ENCODE results near the gene GUCA2B. TPM values are rescaled to one million over a fixed set of nuclear protein-coding genes. Genes with fewer than 3 reads are reported as not detected.

GUCA2B gene
- total RNA-seq, 1 donor from 2014 or later, result not detected

DNA sequence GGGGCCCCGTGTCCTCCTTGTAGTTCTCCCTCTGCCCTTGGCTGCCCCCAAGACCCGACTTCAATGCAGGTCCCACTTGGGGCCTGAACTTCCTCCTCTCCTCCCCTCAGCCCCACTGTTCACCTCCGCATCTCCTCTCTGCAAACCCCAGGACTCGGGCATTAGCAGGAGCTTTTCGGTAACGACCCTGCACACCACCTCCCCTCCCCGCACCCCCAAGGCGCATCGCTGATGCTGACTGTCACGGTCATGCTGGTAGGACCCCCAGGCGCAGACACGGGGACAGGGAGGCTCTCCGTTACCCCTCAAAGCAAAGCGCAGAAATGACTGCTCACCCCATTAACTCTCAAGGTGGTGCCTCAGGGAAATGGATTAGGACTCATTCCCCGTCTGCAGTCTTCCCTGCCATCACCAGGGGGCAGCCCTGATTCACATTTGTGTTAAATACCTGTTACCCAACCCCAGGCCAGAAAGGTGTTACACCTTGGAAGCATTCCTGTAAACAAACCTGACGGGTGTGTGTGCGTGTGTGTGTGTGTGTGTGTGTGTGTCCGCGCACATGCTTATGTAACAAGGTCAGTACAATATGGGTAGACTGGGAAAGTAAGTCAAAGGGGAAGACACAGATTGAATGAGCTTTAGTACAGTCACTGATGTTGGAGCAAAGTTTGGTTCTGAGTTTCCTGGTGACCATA lies 6.4 kb upstream of the GUCA2B start:
- intact Hi-C loops (cut with DNase I), result no loop called here

DNA sequence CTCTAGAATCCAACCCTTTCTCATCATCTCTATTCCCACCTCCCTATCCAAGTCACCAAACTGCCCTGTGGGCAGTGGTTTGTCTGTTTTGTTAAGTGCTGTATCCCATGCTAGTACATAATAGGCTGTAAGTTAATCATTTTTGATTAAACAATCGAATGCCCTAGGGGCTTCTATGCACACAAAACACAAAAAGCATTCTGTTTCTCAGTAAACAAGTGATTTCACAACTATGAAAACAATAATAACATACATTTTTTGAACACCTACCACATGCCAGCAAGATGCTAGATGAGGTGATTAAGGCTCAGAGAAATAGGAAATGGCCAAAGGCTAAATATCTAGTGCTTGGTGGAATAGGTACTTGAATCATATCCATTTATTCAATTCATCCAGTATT lies 5.0 kb upstream of the GUCA2B start:
- Histone ChIP-seq H3K36me3 (no peaks in the 10 kb centered on the region), H3K4me3 (no peak overlapping the region), H3K4me1 (peaks cover 7% of the 10 kb centered on the region), H3K9me3 (no peaks in the 10 kb centered on the region), H3K27me3 (no peaks in the 10 kb centered on the region), H3K27ac (no peak overlapping the region)
- intact Hi-C loops (cut with DNase I), result no loop called here
- DNase-seq (ENCODE audit: extremely low spot score in 2 of 2), result no peak
- no peak for TF ChIP-seq POLR2AphosphoS5 (IDR thresholded peaks at IDR 0.05; ENCODE audit: insufficient read depth in 1 of 2, low read depth in 1 of 2)
- TF ChIP-seq, protein P1, sequence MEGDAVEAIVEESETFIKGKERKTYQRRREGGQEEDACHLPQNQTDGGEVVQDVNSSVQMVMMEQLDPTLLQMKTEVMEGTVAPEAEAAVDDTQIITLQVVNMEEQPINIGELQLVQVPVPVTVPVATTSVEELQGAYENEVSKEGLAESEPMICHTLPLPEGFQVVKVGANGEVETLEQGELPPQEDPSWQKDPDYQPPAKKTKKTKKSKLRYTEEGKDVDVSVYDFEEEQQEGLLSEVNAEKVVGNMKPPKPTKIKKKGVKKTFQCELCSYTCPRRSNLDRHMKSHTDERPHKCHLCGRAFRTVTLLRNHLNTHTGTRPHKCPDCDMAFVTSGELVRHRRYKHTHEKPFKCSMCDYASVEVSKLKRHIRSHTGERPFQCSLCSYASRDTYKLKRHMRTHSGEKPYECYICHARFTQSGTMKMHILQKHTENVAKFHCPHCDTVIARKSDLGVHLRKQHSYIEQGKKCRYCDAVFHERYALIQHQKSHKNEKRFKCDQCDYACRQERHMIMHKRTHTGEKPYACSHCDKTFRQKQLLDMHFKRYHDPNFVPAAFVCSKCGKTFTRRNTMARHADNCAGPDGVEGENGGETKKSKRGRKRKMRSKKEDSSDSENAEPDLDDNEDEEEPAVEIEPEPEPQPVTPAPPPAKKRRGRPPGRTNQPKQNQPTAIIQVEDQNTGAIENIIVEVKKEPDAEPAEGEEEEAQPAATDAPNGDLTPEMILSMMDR (IDR thresholded peaks at IDR 0.05), result no peak
- TF ChIP-seq POLR2A (IDR thresholded peaks at IDR 0.05), result no peak

More for the DNA sequence above, 6.4 kb upstream of the GUCA2B start:
- DNase-seq (ENCODE audit: extremely low spot score in 2 of 2), result peak in 1 of 2 donors; percentile 74
- TF ChIP-seq POLR2A (IDR thresholded peaks at IDR 0.05), result no peak
- TF ChIP-seq, protein P1 (IDR thresholded peaks at IDR 0.05), result peak; percentile 55 to 90 (median 74)
- peak in 1 of 2 donors; percentile 41 for TF ChIP-seq POLR2AphosphoS5 (IDR thresholded peaks at IDR 0.05; ENCODE audit: insufficient read depth in 1 of 2, low read depth in 1 of 2)
- no peak overlapping the region for H3K4me3 ChIP-seq
- H3K9me3 ChIP-seq, result no peaks in the 10 kb centered on the region
- peaks cover 7% of the 10 kb centered on the region for H3K4me1 ChIP-seq
- no peaks in the 10 kb centered on the region for H3K36me3 ChIP-seq
- H3K27me3 ChIP-seq, result no peaks in the 10 kb centered on the region
- no peak overlapping the region for H3K27ac ChIP-seq

- intact Hi-C loops (cut with DNase I), result no loop called here
- Histone ChIP-seq H3K4me1 (peaks cover 7% of the 10 kb centered on the region), H3K27me3 (no peaks in the 10 kb centered on the region), H3K9me3 (no peaks in the 10 kb centered on the region), H3K4me3 (no peak overlapping the region), H3K36me3 (no peaks in the 10 kb centered on the region), H3K27ac (no peak overlapping the region)
- DNase-seq (ENCODE audit: extremely low spot score in 2 of 2), result no peak
- no peak for TF ChIP-seq POLR2A (IDR thresholded peaks at IDR 0.05)
- TF ChIP-seq, protein P1 (IDR thresholded peaks at IDR 0.05), result no peak
- no peak for TF ChIP-seq POLR2AphosphoS5 (IDR thresholded peaks at IDR 0.05; ENCODE audit: insufficient read depth in 1 of 2, low read depth in 1 of 2)
Measured at GRCh38 chr1:42150651-42151050, 2.6 kb upstream of the GUCA2B start.

GRCh38 chr1:42152119-42152518 lies 1.1 kb upstream of the GUCA2B start:
- H3K4me3 ChIP-seq, result no peak overlapping the region
- intact Hi-C loops (cut with DNase I), result no loop called here
- TF ChIP-seq POLR2AphosphoS5 (IDR thresholded peaks at IDR 0.05; ENCODE audit: insufficient read depth in 1 of 2, low read depth in 1 of 2), result peak in 1 of 2 donors; percentile 17
- no peak for TF ChIP-seq POLR2A (IDR thresholded peaks at IDR 0.05)
- H3K36me3 ChIP-seq, result no peaks in the 10 kb centered on the region
- no peak for DNase-seq (ENCODE audit: extremely low spot score in 2 of 2)
- no peak overlapping the region for H3K27ac ChIP-seq
- H3K9me3 ChIP-seq, result no peaks in the 10 kb centered on the region
- H3K4me1 ChIP-seq, result no peaks in the 10 kb centered on the region
- no peaks in the 10 kb centered on the region for H3K27me3 ChIP-seq

GRCh38 chr1:42153624-42154023 lies 414 bp downstream of the GUCA2B start:
- Histone ChIP-seq H3K27me3 (no peaks in the 10 kb centered on the region), H3K9me3 (no peaks in the 10 kb centered on the region), H3K4me3 (no peak overlapping the region), H3K4me1 (no peaks in the 10 kb centered on the region), H3K36me3 (no peaks in the 10 kb centered on the region), H3K27ac (no peak overlapping the region)
- TF ChIP-seq POLR2A (IDR thresholded peaks at IDR 0.05) (no peak), POLR2AphosphoS5 (IDR thresholded peaks at IDR 0.05; ENCODE audit: insufficient read depth in 1 of 2, low read depth in 1 of 2) (no peak)
- TF ChIP-seq, protein P1 (IDR thresholded peaks at IDR 0.05), result no peak
- DNase-seq (ENCODE audit: extremely low spot score in 2 of 2), result no peak
- intact Hi-C loops (cut with DNase I), result no loop called here

Measured in vagina (tissue), 2 donors.